GM23338 (cell line): ENCODE measurements around the gene EEF1E1. TPM values are rescaled to one million over a fixed set of nuclear protein-coding genes. Genes with fewer than 3 reads are reported as not detected.

ENCODE experiments used
- ATAC-seq: fragments of 200-7000 bp; cut with Tn5 transposase; 3 replicates; pipeline ENCODE4 v1.9.1; 2020
- DNase-seq: peaks from one replicate; pipeline ENCODE4 v3.0.0-alpha.2; 2015; ENCODE audit warnings: low spot score
- H2AFZ ChIP-seq: fragments of 200-600 bp; sonication (generic); 2 replicates; pipeline ENCODE4 v1.8.0; 2016; ENCODE audit warnings: antibody characterized with exemption, mild to moderate bottlenecking, moderate library complexity
- H3F3A ChIP-seq: fragments of 200-600 bp; sonication (generic); replicated peaks from 2 replicates; pipeline ENCODE4 v1.8.0; 2017; ENCODE audit warnings: antibody characterized with exemption, mixed run types, low read depth
- H3K27ac ChIP-seq: fragments of 200-600 bp; sonication (generic); 2 replicates; pipeline ENCODE4 v1.6.1; 2016; ENCODE audit warnings: low read depth
- H3K27me3 ChIP-seq: fragments of 200-600 bp; sonication (generic); 2 replicates; pipeline ENCODE4 v1.8.0; 2016; ENCODE audit warnings: mild to moderate bottlenecking, mixed run types, moderate library complexity; ENCODE audit not compliant: insufficient read depth
- H3K36me3 ChIP-seq: fragments of 200-600 bp; sonication (generic); 2 replicates; pipeline ENCODE4 v1.8.0; 2016; ENCODE audit warnings: mild to moderate bottlenecking; ENCODE audit not compliant: insufficient read depth
- H3K4me1 ChIP-seq: fragments of 200-600 bp; sonication (generic); 2 replicates; pipeline ENCODE4 v1.8.0; 2016; ENCODE audit warnings: mild to moderate bottlenecking, moderate library complexity; ENCODE audit not compliant: insufficient read depth
- H3K4me2 ChIP-seq: fragments of 200-600 bp; sonication (generic); 2 replicates; pipeline ENCODE4 v1.7.1; 2017; ENCODE audit warnings: mixed run types
- H3K4me3 ChIP-seq: fragments of 200-600 bp; sonication (generic); 2 replicates; pipeline ENCODE4 v1.6.1; 2016; ENCODE audit warnings: mixed run types
- H3K79me2 ChIP-seq: fragments of 200-600 bp; sonication (generic); replicated peaks from 2 replicates; pipeline ENCODE4 v1.8.0; 2017; ENCODE audit warnings: mild to moderate bottlenecking; ENCODE audit not compliant: insufficient read depth
- H3K9me2 ChIP-seq: fragments of 200-600 bp; sonication (generic); 2 replicates; pipeline ENCODE4 v1.8.0; 2017; ENCODE audit not compliant: insufficient read depth
- H4K20me1 ChIP-seq: fragments of 200-600 bp; sonication (generic); replicated peaks from 2 replicates; pipeline ENCODE4 v1.8.0; 2017; ENCODE audit warnings: mild to moderate bottlenecking; ENCODE audit not compliant: insufficient read depth
- H3K27ac Mint-ChIP-seq: 2 replicates; pipeline ENCODE4 v1.8.0; 2020; ENCODE audit warnings: inconsistent platforms, mild to moderate bottlenecking, moderate library complexity, mixed read lengths
- H3K27me3 Mint-ChIP-seq: 3 replicates; pipeline ENCODE4 v1.8.0; 2022; ENCODE audit warnings: low read depth, mild to moderate bottlenecking, moderate library complexity, mixed read lengths, inconsistent platforms; ENCODE audit not compliant: insufficient read depth, poor library complexity
- H3K36me3 Mint-ChIP-seq: 3 replicates; pipeline ENCODE4 v1.8.0; 2021; ENCODE audit warnings: low read depth, mild to moderate bottlenecking, inconsistent platforms, moderate library complexity, mixed read lengths
- H3K4me1 Mint-ChIP-seq: 3 replicates; pipeline ENCODE4 v1.8.0; 2020; ENCODE audit warnings: mild to moderate bottlenecking, inconsistent platforms, mixed read lengths
- H3K4me3 Mint-ChIP-seq: 3 replicates; pipeline ENCODE4 v1.8.0; 2021; ENCODE audit warnings: moderate library complexity, mild to moderate bottlenecking, inconsistent platforms, mixed read lengths
- H3K9me3 Mint-ChIP-seq: 3 replicates; pipeline ENCODE4 v1.8.0; 2020; ENCODE audit warnings: moderate library complexity, mild to moderate bottlenecking, inconsistent platforms, mixed read lengths
- EZH2 ChIP-seq: fragments of 200-600 bp; sonication (generic); IDR thresholded peaks from one replicate; pipeline ENCODE4 v1.8.0; 2017; ENCODE audit warnings: antibody characterized with exemption, mild to moderate bottlenecking, low read depth; ENCODE audit not compliant: unreplicated experiment
- JUNB ChIP-seq: IDR thresholded peaks from one replicate; pipeline ENCODE4 v1.6.1; 2016; ENCODE audit warnings: antibody characterized with exemption; ENCODE audit not compliant: unreplicated experiment
- ZNF331 ChIP-seq: fragments of 250-450 bp; sonication (Bioruptor Pico); IDR thresholded peaks from 2 replicates; pipeline ENCODE4 v1.5.0; 2020; ENCODE audit warnings: low read depth, mild to moderate bottlenecking, moderate library complexity
- polyA plus RNA-seq: library from polyadenylated mRNA; unstranded; fragments of >200 nt; fragmentation: Nextera tagmentation; extraction: Ambion mirVana; gene quantifications from 2 replicates; pipeline ENCODE4 v1.2.1, GENCODE V29; 2016
- total RNA-seq: library from RNA; depleted of rRNA; stranded (reverse); fragments of >200 nt; shearing (Covaris generic); gene quantifications from 2 replicates; pipeline ENCODE4 v1.2.3, GENCODE V29; 2014
- TF ChIP-seq, protein P1 (sequence below), 2 experiments: fragments of 200-600 bp in 1 of 2; sonication (generic) in 1 of 2; conservative IDR thresholded peaks; 2 replicates each; pipeline versions ENCODE4 v1.5.1 to v1.6.1; 2016 to 2017; ENCODE audit warnings: antibody characterized with exemption in 2 of 2, low read depth in 2 of 2, mild to moderate bottlenecking in 2 of 2, moderate library complexity in 1 of 2
- TF ChIP-seq, protein P2 (sequence below): fragments of 250-450 bp; sonication (Bioruptor Pico); IDR thresholded peaks from 2 replicates; pipeline ENCODE4 v1.5.0; 2020; ENCODE audit warnings: mild to moderate bottlenecking, moderate library complexity
- TF ChIP-seq, protein P3 (sequence below): IDR thresholded peaks from 2 replicates; pipeline ENCODE4 v1.6.1; 2016; ENCODE audit warnings: antibody characterized with exemption

Gene EEF1E1
- total and polyA plus RNA-seq, 2 experiments from 2014 or later, result 298 to 317 TPM

DNA sequence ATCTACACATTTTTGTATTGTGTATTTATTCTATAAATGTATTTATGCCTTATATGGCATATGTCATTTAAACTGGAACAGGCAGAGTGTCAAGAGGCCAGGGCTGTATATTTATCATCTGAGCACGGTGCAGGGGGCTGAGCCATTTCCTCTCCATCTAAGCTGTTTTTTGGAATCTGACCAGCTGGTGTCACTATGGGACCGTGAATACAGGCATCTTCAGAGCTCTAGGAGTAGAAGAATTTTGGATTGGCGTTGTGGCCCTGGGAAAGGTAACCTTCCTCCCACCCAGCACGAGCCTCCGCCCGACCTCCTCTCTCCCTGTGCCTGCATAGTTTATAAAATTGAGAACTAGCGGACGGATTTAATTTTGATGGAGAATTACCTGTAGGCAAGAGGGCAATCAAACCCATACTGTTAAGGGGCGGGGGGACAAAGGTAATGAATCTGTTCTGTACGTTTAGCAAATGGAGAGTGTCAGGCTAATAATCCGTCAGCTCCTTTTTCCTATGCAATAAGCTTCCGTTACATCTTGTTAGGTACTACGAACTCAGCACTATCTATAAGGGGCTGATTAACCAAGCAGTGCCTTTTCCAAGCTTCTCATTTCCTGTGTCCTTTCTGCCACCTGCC, 29.0 kb upstream of the EEF1E1 start:
- Mint-ChIP-seq H3K9me3 (no peaks in the 10 kb centered on the region), H3K36me3 (no peaks in the 10 kb centered on the region), H3K4me3 (no peak overlapping the region), H3K4me1 (peaks cover 4% of the 10 kb centered on the region; the same call in 2 of the 3 replicates), H3K27me3 (no peaks in the 10 kb centered on the region), H3K27ac (no peak overlapping the region)
- TF ChIP-seq, protein P1, sequence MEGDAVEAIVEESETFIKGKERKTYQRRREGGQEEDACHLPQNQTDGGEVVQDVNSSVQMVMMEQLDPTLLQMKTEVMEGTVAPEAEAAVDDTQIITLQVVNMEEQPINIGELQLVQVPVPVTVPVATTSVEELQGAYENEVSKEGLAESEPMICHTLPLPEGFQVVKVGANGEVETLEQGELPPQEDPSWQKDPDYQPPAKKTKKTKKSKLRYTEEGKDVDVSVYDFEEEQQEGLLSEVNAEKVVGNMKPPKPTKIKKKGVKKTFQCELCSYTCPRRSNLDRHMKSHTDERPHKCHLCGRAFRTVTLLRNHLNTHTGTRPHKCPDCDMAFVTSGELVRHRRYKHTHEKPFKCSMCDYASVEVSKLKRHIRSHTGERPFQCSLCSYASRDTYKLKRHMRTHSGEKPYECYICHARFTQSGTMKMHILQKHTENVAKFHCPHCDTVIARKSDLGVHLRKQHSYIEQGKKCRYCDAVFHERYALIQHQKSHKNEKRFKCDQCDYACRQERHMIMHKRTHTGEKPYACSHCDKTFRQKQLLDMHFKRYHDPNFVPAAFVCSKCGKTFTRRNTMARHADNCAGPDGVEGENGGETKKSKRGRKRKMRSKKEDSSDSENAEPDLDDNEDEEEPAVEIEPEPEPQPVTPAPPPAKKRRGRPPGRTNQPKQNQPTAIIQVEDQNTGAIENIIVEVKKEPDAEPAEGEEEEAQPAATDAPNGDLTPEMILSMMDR (conservative IDR thresholded peaks at IDR 0.05; ENCODE audit: low read depth in 2 of 2), result peak; percentile 77 to 90
- TF ChIP-seq ZNF331, result no peak
- Histone ChIP-seq H3K27ac (no peak overlapping the region), H3K4me1 (no peaks in the 10 kb centered on the region), H3K4me3 (no peak overlapping the region), H3K9me2 (no peaks in the 10 kb centered on the region), H3F3A (no peaks in the 10 kb centered on the region), H3K36me3 (no peaks in the 10 kb centered on the region), H3K27me3 (no peaks in the 10 kb centered on the region), H3K79me2 (no peaks in the 10 kb centered on the region), H2AFZ (peak overlapping the region; percentile 15), H3K4me2 (no peak overlapping the region), H4K20me1 (no peaks in the 10 kb centered on the region)
- ATAC-seq (peak; percentile 98), DNase-seq (peak; percentile 90)

DNA sequence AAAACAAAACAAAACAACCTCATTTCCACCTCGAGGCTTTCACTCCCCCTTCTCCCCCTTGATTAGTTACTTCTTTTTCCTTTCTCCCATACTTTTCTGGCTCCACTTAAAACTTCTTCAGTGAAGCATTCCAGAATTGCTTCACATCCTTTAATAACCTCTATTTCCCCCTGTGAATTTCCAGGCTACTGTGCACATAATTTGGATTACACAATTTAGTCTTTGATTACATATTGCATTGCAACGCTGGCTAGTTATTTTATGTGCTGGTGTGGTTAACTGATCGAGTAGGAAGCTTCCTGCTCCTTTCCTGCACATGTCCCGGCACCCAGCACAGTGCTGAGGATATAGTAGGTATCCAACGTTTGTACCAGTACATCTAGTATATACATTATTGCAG, 28.1 kb upstream of the EEF1E1 start:
- Histone ChIP-seq H4K20me1 (no peaks in the 10 kb centered on the region; the same call in 1 of the 2 replicates), H3K9me2 (no peaks in the 10 kb centered on the region), H3K79me2 (no peaks in the 10 kb centered on the region), H3K27ac (no peak overlapping the region), H3K4me3 (no peak overlapping the region), H3K4me2 (no peak overlapping the region), H3K36me3 (no peaks in the 10 kb centered on the region), H2AFZ (no peak overlapping the region), H3F3A (no peaks in the 10 kb centered on the region), H3K27me3 (no peaks in the 10 kb centered on the region), H3K4me1 (no peaks in the 10 kb centered on the region)
- no peak for DNase-seq
- Mint-ChIP-seq H3K4me1 (peaks cover 4% of the 10 kb centered on the region; the same call in 2 of the 3 replicates), H3K27ac (no peak overlapping the region), H3K36me3 (no peaks in the 10 kb centered on the region), H3K9me3 (no peaks in the 10 kb centered on the region), H3K27me3 (no peaks in the 10 kb centered on the region), H3K4me3 (no peak overlapping the region)
- ATAC-seq, result no peak
- TF ChIP-seq EZH2, result no peak

DNA sequence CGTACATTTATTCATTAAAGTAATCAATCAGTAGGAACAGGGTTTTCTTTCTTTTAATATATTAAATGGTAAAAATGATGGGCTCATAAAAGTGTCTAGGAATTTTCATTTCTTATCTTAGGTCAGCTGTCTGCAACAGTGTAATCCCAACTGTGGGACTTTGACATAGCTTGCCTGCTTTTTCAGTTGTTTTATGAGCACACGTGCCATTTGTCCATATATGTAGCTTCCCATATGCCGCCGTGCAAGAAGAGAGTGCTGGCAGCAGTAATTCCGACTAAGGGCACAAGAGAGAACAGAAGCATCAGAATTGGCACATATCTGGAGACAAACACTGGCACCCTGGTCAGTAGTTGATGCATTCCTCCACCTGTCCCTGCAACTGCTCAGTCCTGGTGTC, 20.9 kb upstream of the EEF1E1 start:
- H3F3A ChIP-seq, result no peaks in the 10 kb centered on the region
- H3K4me2 ChIP-seq, result no peak overlapping the region
- no peak overlapping the region for H3K27ac ChIP-seq
- TF ChIP-seq, protein P2, sequence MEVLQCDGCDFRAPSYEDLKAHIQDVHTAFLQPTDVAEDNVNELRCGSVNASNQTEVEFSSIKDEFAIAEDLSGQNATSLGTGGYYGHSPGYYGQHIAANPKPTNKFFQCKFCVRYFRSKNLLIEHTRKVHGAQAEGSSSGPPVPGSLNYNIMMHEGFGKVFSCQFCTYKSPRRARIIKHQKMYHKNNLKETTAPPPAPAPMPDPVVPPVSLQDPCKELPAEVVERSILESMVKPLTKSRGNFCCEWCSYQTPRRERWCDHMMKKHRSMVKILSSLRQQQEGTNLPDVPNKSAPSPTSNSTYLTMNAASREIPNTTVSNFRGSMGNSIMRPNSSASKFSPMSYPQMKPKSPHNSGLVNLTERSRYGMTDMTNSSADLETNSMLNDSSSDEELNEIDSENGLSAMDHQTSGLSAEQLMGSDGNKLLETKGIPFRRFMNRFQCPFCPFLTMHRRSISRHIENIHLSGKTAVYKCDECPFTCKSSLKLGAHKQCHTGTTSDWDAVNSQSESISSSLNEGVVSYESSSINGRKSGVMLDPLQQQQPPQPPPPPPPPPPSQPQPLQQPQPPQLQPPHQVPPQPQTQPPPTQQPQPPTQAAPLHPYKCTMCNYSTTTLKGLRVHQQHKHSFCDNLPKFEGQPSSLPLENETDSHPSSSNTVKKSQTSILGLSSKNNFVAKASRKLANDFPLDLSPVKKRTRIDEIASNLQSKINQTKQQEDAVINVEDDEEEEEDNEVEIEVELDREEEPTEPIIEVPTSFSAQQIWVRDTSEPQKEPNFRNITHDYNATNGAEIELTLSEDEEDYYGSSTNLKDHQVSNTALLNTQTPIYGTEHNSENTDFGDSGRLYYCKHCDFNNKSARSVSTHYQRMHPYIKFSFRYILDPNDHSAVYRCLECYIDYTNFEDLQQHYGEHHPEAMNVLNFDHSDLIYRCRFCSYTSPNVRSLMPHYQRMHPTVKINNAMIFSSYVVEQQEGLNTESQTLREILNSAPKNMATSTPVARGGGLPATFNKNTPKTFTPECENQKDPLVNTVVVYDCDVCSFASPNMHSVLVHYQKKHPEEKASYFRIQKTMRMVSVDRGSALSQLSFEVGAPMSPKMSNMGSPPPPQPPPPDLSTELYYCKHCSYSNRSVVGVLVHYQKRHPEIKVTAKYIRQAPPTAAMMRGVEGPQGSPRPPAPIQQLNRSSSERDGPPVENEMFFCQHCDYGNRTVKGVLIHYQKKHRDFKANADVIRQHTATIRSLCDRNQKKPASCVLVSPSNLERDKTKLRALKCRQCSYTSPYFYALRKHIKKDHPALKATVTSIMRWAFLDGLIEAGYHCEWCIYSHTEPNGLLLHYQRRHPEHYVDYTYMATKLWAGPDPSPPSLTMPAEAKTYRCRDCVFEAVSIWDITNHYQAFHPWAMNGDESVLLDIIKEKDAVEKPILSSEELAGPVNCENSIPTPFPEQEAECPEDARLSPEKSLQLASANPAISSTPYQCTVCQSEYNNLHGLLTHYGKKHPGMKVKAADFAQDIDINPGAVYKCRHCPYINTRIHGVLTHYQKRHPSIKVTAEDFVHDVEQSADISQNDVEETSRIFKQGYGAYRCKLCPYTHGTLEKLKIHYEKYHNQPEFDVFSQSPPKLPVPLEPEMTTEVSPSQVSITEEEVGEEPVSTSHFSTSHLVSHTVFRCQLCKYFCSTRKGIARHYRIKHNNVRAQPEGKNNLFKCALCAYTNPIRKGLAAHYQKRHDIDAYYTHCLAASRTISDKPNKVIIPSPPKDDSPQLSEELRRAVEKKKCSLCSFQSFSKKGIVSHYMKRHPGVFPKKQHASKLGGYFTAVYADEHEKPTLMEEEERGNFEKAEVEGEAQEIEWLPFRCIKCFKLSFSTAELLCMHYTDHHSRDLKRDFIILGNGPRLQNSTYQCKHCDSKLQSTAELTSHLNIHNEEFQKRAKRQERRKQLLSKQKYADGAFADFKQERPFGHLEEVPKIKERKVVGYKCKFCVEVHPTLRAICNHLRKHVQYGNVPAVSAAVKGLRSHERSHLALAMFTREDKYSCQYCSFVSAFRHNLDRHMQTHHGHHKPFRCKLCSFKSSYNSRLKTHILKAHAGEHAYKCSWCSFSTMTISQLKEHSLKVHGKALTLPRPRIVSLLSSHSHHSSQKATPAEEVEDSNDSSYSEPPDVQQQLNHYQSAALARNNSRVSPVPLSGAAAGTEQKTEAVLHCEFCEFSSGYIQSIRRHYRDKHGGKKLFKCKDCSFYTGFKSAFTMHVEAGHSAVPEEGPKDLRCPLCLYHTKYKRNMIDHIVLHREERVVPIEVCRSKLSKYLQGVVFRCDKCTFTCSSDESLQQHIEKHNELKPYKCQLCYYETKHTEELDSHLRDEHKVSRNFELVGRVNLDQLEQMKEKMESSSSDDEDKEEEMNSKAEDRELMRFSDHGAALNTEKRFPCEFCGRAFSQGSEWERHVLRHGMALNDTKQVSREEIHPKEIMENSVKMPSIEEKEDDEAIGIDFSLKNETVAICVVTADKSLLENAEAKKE (CRISPR knock-in tag), result no peak
- TF ChIP-seq JUNB, result no peak
- TF ChIP-seq, protein P3, sequence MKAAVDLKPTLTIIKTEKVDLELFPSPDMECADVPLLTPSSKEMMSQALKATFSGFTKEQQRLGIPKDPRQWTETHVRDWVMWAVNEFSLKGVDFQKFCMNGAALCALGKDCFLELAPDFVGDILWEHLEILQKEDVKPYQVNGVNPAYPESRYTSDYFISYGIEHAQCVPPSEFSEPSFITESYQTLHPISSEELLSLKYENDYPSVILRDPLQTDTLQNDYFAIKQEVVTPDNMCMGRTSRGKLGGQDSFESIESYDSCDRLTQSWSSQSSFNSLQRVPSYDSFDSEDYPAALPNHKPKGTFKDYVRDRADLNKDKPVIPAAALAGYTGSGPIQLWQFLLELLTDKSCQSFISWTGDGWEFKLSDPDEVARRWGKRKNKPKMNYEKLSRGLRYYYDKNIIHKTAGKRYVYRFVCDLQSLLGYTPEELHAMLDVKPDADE, result no peak

More for the DNA sequence above, 20.9 kb upstream of the EEF1E1 start:
- Mint-ChIP-seq H3K9me3 (peaks cover 2% of the 10 kb centered on the region; the same call in 1 of the 3 replicates), H3K4me1 (no peaks in the 10 kb centered on the region; the same call in 2 of the 3 replicates), H3K36me3 (no peaks in the 10 kb centered on the region), H3K27me3 (peaks cover 2% of the 10 kb centered on the region), H3K27ac (no peak overlapping the region), H3K4me3 (no peak overlapping the region)
- Histone ChIP-seq H3K4me1 (no peaks in the 10 kb centered on the region), H4K20me1 (no peaks in the 10 kb centered on the region; the same call in 1 of the 2 replicates), H3K27me3 (no peaks in the 10 kb centered on the region), H3K36me3 (no peaks in the 10 kb centered on the region), H3K4me3 (no peak overlapping the region), H3K79me2 (no peaks in the 10 kb centered on the region), H2AFZ (no peak overlapping the region), H3K9me2 (no peaks in the 10 kb centered on the region)
- ATAC-seq (no peak), DNase-seq (no peak)
